Tibial nerve (tissue), 4 donors: ENCODE results near the gene NEGR1.

Source experiments
- EP300 ChIP-seq, 2 donors: sonication (generic); formaldehyde crosslinking; IDR thresholded peaks; one replicate each; pipeline ENCODE4 v1.6.1; 2017; ENCODE audit warnings: antibody characterized with exemption in 2 of 2, mild to moderate bottlenecking in 1 of 2
- TF ChIP-seq, protein P1 (sequence below), 5 experiments: fragments of 200-600 bp in 3 of 5; fragments of 450-650 bp in 2 of 5; sonication (generic) in 3 of 5; IDR thresholded peaks; one replicate each; pipeline ENCODE4 v1.5.1; 2016 to 2019; ENCODE audit warnings: antibody characterized with exemption in 5 of 5, mild to moderate bottlenecking in 3 of 5, moderate library complexity in 2 of 5

DNA sequence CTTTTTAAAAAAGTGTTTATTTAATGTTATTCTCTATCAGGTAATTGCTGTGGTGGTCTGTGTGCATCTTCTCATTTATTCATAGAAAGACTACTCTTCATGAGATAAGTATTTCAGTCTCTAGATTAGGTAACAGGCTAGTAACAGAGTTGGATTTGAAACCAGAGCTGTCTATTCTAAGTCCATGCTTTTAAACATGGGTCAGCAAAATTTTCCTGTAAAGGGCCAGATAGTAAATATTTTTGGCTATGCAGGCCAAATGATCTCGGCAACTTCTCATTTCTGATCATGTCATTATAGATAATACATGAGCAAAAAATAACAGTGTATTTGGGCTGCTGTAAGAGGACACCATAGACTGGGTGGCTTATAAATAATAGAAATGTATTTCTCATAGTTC, 715.9 kb downstream of the NEGR1 start:
- TF ChIP-seq, protein P1, sequence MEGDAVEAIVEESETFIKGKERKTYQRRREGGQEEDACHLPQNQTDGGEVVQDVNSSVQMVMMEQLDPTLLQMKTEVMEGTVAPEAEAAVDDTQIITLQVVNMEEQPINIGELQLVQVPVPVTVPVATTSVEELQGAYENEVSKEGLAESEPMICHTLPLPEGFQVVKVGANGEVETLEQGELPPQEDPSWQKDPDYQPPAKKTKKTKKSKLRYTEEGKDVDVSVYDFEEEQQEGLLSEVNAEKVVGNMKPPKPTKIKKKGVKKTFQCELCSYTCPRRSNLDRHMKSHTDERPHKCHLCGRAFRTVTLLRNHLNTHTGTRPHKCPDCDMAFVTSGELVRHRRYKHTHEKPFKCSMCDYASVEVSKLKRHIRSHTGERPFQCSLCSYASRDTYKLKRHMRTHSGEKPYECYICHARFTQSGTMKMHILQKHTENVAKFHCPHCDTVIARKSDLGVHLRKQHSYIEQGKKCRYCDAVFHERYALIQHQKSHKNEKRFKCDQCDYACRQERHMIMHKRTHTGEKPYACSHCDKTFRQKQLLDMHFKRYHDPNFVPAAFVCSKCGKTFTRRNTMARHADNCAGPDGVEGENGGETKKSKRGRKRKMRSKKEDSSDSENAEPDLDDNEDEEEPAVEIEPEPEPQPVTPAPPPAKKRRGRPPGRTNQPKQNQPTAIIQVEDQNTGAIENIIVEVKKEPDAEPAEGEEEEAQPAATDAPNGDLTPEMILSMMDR (IDR thresholded peaks at IDR 0.05) = no peak
- no peak for TF ChIP-seq EP300 (IDR thresholded peaks at IDR 0.05)
